Hypothalamus (tissue), 51 donors: ENCODE measurements around the gene SCAPER.

Experiments used
- DNase-seq, 51 donors: peaks; one replicate each; lab custom pipeline; 2025; lab: John Stamatoyannopoulos, UW

SCAPER gene

GRCh38 chr15:76588811-76589747 lies 316.1 kb downstream of the SCAPER start:
- no peak for DNase-seq

- no peak for DNase-seq
These were observed 319.6 kb downstream of the SCAPER start for GRCh38 chr15:76585576-76585897.

GRCh38 chr15:76584868-76585575 lies 320.1 kb downstream of the SCAPER start:
- DNase-seq = no peak

- no peak for DNase-seq
These were observed 322.6 kb downstream of the SCAPER start for GRCh38 chr15:76582550-76582949.

- no peak for DNase-seq
These were observed 327.1 kb downstream of the SCAPER start for GRCh38 chr15:76577879-76578512.

- DNase-seq = peak in 15 of 51 donors; percentile 3 to 41 (median 7)
These were observed 328.4 kb downstream of the SCAPER start for GRCh38 chr15:76576523-76577279.

- DNase-seq = no peak
These were observed 329.5 kb downstream of the SCAPER start for GRCh38 chr15:76575679-76576078.

GRCh38 chr15:76575274-76575673 lies 329.9 kb downstream of the SCAPER start:
- no peak for DNase-seq

GRCh38 chr15:76572983-76573314 lies 332.2 kb downstream of the SCAPER start:
- DNase-seq = no peak

- DNase-seq = no peak
These were observed 338.9 kb downstream of the SCAPER start for GRCh38 chr15:76566276-76566675.

- DNase-seq = no peak
These were observed 339.8 kb downstream of the SCAPER start for GRCh38 chr15:76565366-76565765.

- no peak for DNase-seq
These were observed 349.9 kb downstream of the SCAPER start for GRCh38 chr15:76555247-76555646.

- no peak for DNase-seq
These were observed 351.6 kb downstream of the SCAPER start for GRCh38 chr15:76553564-76553963.

- DNase-seq = no peak
These were observed 352.0 kb downstream of the SCAPER start for GRCh38 chr15:76553102-76553501.

- DNase-seq = no peak
These were observed 358.3 kb downstream of the SCAPER start for GRCh38 chr15:76546805-76547204.

GRCh38 chr15:76533995-76534394 lies 371.1 kb downstream of the SCAPER start:
- no peak for DNase-seq

- no peak for DNase-seq
These were observed 371.9 kb downstream of the SCAPER start for GRCh38 chr15:76533060-76533820.

- no peak for DNase-seq
These were observed 375.2 kb downstream of the SCAPER start for GRCh38 chr15:76529911-76530310.

- no peak for DNase-seq
These were observed 379.0 kb downstream of the SCAPER start for GRCh38 chr15:76526111-76526510.

- no peak for DNase-seq
These were observed 387.2 kb downstream of the SCAPER start for GRCh38 chr15:76517910-76518309.
